Fibroblast of the aortic adventitia (primary cell): ENCODE measurements around the gene DNAJC11. TPM values are rescaled to one million over a fixed set of nuclear protein-coding genes. Genes with fewer than 3 reads are reported as not detected.

Experiments
- DNase-seq: peaks from one replicate; pipeline ENCODE4 v3.0.0-alpha.2; 2010; ENCODE audit warnings: low read depth
- H3K4me3 ChIP-seq: 2 replicates; pipeline ENCODE4 v1.5.1; 2011; ENCODE audit warnings: low read depth, mild to moderate bottlenecking, control low read depth, low read length, moderate library complexity
- CTCF ChIP-seq: IDR thresholded peaks from 2 replicates; pipeline ENCODE4 v1.5.1; 2011; ENCODE audit warnings: mild to moderate bottlenecking, low read length, control low read depth, inconsistent platforms; ENCODE audit not compliant: insufficient read depth
- total RNA-seq: library from RNA; depleted of rRNA; stranded (reverse); fragments of >200 nt; gene quantifications from 2 replicates; pipeline ENCODE4 v1.2.3, GENCODE V29; 2012; ENCODE audit warnings: low replicate concordance

Gene DNAJC11
- total RNA-seq, 1 donor: 29.5 TPM

DNA sequence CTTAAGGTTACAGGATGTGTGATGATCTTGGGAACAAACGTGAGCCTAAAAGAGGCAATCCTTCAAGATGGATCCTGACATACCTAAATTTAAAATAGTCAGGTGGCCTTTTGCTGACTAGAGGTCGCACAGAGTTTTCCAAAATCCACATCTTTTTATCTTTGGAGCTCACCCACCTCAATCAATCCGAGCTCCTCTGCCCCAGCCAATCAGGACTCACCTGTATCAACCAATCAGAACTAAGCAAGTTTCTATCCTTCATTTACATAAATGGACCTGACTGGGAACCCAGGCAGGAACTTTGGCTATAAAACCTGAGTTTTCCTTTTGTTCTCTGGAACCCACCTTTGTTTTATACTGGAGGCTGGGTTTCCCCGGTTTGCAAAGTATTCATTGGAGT lies 16.2 kb downstream of the DNAJC11 start:
- DNase-seq: no peak
- H3K4me3 ChIP-seq: no peak overlapping the region
- TF ChIP-seq CTCF: no peak

DNA sequence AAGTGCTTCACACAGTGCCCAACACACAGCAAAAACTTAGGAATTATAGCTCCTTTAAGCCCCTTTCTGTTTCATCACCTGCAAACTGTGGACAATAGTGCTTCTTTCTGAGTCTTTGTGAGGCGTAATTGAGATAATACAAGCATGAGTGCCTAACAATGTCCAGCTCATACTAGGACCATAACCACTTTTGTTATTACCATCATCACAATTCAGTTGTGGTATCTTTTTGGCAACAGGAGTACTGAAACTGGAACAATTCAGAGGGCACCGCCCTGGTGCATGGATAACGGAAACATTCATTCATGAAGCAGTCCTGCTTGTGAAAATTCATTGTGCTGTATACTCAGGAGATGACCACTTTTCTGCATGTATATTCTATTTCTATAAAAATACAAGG lies 18.2 kb downstream of the DNAJC11 start:
- TF ChIP-seq CTCF: no peak
- no peak for DNase-seq

GRCh38 chr1:6675941-6676340 lies 25.7 kb downstream of the DNAJC11 start:
- no peak for DNase-seq
- no peak for TF ChIP-seq CTCF
- H3K4me3 ChIP-seq: no peak overlapping the region

More for the DNA sequence above, 18.2 kb downstream of the DNAJC11 start:
- no peak overlapping the region for H3K4me3 ChIP-seq

- TF ChIP-seq CTCF: no peak
- no peak overlapping the region for H3K4me3 ChIP-seq
- no peak for DNase-seq
These were observed 26.8 kb downstream of the DNAJC11 start for GRCh38 chr1:6674771-6675170.

DNA sequence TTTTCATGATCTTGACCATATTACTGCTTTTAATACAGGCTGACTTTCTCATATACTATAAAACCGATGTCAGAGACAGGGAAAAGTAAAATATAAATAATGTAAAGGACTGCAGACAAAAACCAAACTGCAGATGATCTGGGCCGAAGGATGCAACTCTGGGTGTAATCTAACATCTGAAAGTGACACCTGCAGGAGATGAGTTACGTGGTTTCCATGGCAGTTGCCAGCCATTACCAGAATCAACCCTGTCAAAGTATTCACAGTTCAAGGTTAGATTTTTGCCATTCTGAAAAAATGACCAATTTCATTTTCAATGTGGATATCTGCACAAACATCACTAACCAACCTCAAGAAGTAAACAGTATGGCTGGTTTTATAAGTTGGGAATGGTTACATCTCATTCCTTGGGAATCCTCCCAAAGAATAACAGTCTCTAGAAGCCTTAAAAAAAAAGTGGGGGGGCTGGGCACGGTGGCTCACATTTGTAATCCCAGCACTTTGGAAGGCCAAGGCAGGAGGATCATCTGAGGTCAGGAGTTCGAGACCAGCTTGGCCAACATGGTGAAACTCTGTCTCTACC lies 27.7 kb downstream of the DNAJC11 start:
- no peak overlapping the region for H3K4me3 ChIP-seq
- no peak for TF ChIP-seq CTCF
- DNase-seq: no peak

DNA sequence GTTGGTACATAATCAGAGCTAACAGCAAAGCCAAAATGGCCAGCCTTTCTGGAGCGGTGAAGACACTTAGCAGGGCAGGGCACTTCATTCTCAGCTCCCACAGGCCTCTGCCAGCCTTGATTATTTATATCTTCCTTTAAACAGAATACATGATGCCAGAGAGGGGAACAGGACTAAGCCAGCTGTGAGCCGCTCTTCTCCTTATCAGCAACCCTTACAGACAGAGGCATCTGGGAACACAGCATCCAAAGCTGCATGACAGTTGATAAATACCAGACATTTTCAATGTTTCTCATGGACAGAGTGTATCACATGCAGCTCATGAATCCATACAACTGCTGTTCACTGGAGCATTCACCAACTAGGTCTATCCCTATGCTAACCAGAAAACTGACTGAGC lies 29.1 kb downstream of the DNAJC11 start:
- peak; percentile 46 for DNase-seq
- no peak overlapping the region for H3K4me3 ChIP-seq
- TF ChIP-seq CTCF: no peak

GRCh38 chr1:6668503-6668902 lies 33.1 kb downstream of the DNAJC11 start:
- no peak for DNase-seq

More at GRCh38 chr1:6668503-6668902, 33.1 kb downstream of the DNAJC11 start:
- TF ChIP-seq CTCF: no peak
- no peak overlapping the region for H3K4me3 ChIP-seq
